T-helper 22 cell (primary cell): Measurements from ENCODE around the gene GRIK4.
"Not testable (repeated sequence)": the region's sequence is repeated elsewhere in the genome, so short reads cannot be mapped to it uniquely, and the experiment has no call there.

Source experiments
- DNase-seq: peaks from one replicate; pipeline ENCODE4 v3.0.0-alpha.2; 2020; ENCODE audit warnings: low read depth

Gene GRIK4

GRCh38 chr11:120747850-120748814 lies 236.6 kb downstream of the GRIK4 start:
- DNase-seq, result no peak

- no peak for DNase-seq
Measured at GRCh38 chr11:120749395-120749794, 237.8 kb downstream of the GRIK4 start.

GRCh38 chr11:120750647-120751549 lies 239.3 kb downstream of the GRIK4 start:
- no peak for DNase-seq

- DNase-seq, result no peak
Measured at GRCh38 chr11:120751550-120751949, 240.0 kb downstream of the GRIK4 start.

- no peak for DNase-seq
Measured at GRCh38 chr11:120752668-120753067, 241.1 kb downstream of the GRIK4 start.

GRCh38 chr11:120756931-120757330 lies 245.4 kb downstream of the GRIK4 start:
- DNase-seq, result no peak

- DNase-seq, result no peak
Measured at GRCh38 chr11:120759046-120759445, 247.5 kb downstream of the GRIK4 start.

GRCh38 chr11:120765710-120766109 lies 254.2 kb downstream of the GRIK4 start:
- DNase-seq, result not testable (repeated sequence)

GRCh38 chr11:120766318-120766717 lies 254.8 kb downstream of the GRIK4 start:
- no peak for DNase-seq

GRCh38 chr11:120768949-120769348 lies 257.4 kb downstream of the GRIK4 start:
- no peak for DNase-seq

- no peak for DNase-seq
Measured at GRCh38 chr11:120769906-120770305, 258.4 kb downstream of the GRIK4 start.

GRCh38 chr11:120771551-120772060 lies 260.1 kb downstream of the GRIK4 start:
- DNase-seq, result no peak

GRCh38 chr11:120773501-120774031 lies 262.0 kb downstream of the GRIK4 start:
- DNase-seq, result no peak

- no peak for DNase-seq
Measured at GRCh38 chr11:120774591-120775386, 263.2 kb downstream of the GRIK4 start.

- no peak for DNase-seq
Measured at GRCh38 chr11:120775986-120776951, 264.7 kb downstream of the GRIK4 start.

- DNase-seq, result no peak
Measured at GRCh38 chr11:120778685-120779490, 267.3 kb downstream of the GRIK4 start.

GRCh38 chr11:120780239-120780638 lies 268.7 kb downstream of the GRIK4 start:
- DNase-seq, result no peak

- DNase-seq, result no peak
Measured at GRCh38 chr11:120781486-120782120, 270.1 kb downstream of the GRIK4 start.
